Testis (tissue), 3 donors: ENCODE measurements around the gene CDH10. TPM values are rescaled to one million over a fixed set of nuclear protein-coding genes. Genes with fewer than 3 reads are reported as not detected.

Source experiments
- DNase-seq: peaks from one replicate; pipeline ENCODE4 v3.0.0-alpha.2; 2019
- H3K27ac ChIP-seq, 2 donors: fragments of 200-600 bp; sonication (generic); one replicate each; pipeline ENCODE4 v1.5.1; 2019
- H3K27me3 ChIP-seq: fragments of 200-600 bp; sonication (generic); one replicate; pipeline ENCODE4 v1.5.1; 2019
- H3K36me3 ChIP-seq: fragments of 200-600 bp; sonication (generic); one replicate; pipeline ENCODE4 v1.5.1; 2017; ENCODE audit warnings: low read depth; ENCODE audit errors: missing control alignments
- H3K4me1 ChIP-seq: fragments of 200-600 bp; sonication (generic); one replicate; pipeline ENCODE4 v1.5.1; 2019
- H3K4me3 ChIP-seq, 2 donors: fragments of 200-600 bp; sonication (generic); one replicate each; pipeline ENCODE4 v1.5.1; 2017 to 2019
- H3K9me3 ChIP-seq: fragments of 200-600 bp; sonication (generic); one replicate; pipeline ENCODE4 v1.5.1; 2017
- POLR2A ChIP-seq: fragments of 450-650 bp; IDR thresholded peaks from one replicate; pipeline ENCODE4 v1.6.1; 2017; ENCODE audit warnings: antibody characterized with exemption, mild to moderate bottlenecking, moderate library complexity
- WGBS, 2 donors: methylation state at CpG; one replicate each; pipeline ENCODE4 v1.1.5; 2018; 5-methylcytosine and 5-hydroxymethylcytosine counted together
- intact Hi-C: fragments of 100-400 bp; cut with DNase I; formaldehyde crosslinking; loops from one replicate; pipeline ENCODE4 v1.15.1; 2023; ENCODE audit warnings: low total_unique reads
- polyA plus RNA-seq: library from polyadenylated mRNA; stranded (reverse); fragments of 350-450 nt; fragmentation: Illumina TruSeq; extraction: RNeasy Lipid Tissue Mini Kit (QIAGEN cat#74804); gene quantifications from one replicate; pipeline ENCODE4 v1.2.3, GENCODE V29; 2014; ENCODE audit warnings: low read depth, low replicate concordance; ENCODE audit not compliant: insufficient read depth
- total RNA-seq, 2 donors: library from RNA; depleted of rRNA; stranded (reverse); fragments of >200 nt; gene quantifications; one replicate each; pipeline ENCODE4 v1.2.3, GENCODE V29; 2016
- TF ChIP-seq, protein P1 (sequence below), 3 experiments: fragments of 450-650 bp in 2 of 3; fragments of 200-600 bp in 1 of 3; sonication (generic) in 1 of 3; IDR thresholded peaks; one replicate each; pipeline ENCODE4 v1.5.1; 2016 to 2019; ENCODE audit warnings: antibody characterized with exemption in 3 of 3, mild to moderate bottlenecking in 2 of 3, moderate library complexity in 1 of 3

CDH10 gene
- total and polyA plus RNA-seq, 3 donors from 2014 or later = 0.74 to 1.4 (median 0.84) TPM

DNA sequence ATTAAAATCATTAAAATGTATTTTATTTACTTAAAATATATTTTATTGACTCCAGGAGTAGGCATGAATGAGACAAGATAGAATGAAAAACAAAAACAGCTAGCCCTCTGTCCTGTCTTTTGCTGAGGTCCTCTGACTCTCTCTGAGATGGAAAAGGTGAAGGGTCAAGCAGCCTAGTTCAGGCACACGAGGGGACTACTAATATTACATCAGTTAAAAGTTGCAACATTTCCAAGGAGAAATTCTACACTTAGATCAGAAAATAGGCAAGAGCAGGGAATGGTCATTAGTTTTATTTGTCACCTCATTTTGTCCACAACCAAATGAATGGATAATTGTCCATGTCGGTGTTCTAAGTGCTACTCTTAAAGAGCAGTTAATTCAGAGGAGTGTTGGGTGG lies 148.5 kb downstream of the CDH10 start:
- no peak overlapping the region for H3K27ac ChIP-seq
- TF ChIP-seq POLR2A = no peak
- TF ChIP-seq, protein P1, sequence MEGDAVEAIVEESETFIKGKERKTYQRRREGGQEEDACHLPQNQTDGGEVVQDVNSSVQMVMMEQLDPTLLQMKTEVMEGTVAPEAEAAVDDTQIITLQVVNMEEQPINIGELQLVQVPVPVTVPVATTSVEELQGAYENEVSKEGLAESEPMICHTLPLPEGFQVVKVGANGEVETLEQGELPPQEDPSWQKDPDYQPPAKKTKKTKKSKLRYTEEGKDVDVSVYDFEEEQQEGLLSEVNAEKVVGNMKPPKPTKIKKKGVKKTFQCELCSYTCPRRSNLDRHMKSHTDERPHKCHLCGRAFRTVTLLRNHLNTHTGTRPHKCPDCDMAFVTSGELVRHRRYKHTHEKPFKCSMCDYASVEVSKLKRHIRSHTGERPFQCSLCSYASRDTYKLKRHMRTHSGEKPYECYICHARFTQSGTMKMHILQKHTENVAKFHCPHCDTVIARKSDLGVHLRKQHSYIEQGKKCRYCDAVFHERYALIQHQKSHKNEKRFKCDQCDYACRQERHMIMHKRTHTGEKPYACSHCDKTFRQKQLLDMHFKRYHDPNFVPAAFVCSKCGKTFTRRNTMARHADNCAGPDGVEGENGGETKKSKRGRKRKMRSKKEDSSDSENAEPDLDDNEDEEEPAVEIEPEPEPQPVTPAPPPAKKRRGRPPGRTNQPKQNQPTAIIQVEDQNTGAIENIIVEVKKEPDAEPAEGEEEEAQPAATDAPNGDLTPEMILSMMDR (IDR thresholded peaks at IDR 0.05) = no peak
- no peaks in the 10 kb centered on the region for H3K4me1 ChIP-seq
- no peaks in the 10 kb centered on the region for H3K9me3 ChIP-seq
- H3K27me3 ChIP-seq = no peaks in the 10 kb centered on the region
- no peak for DNase-seq
- no peaks in the 10 kb centered on the region for H3K36me3 ChIP-seq
- 43 to 53% methylated on average over 2 of the region's 2 CpGs for WGBS, 2 donors
- H3K4me3 ChIP-seq = no peak overlapping the region
- intact Hi-C loops = no loop called here

DNA sequence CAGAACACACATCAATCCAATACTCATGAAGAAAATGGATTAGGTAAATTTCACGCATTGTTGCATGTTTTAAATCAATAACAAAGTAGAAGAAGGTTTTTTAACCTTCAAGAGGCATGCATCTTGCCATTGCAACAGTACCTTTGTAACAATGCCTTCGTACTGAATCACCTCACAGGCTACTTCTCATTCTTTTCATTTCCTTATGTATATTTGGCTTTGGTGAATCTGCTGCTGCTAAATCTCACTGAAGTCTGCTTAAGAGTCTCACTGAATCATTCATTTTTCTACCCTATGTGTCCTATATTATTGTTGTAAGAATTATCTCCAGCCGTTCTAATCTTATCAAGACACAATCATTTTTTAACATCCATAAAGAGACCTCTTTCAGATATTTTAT lies 152.5 kb downstream of the CDH10 start:
- H3K36me3 ChIP-seq = no peaks in the 10 kb centered on the region
- no peak overlapping the region for H3K27ac ChIP-seq
- intact Hi-C loops = no loop called here
- no peak for DNase-seq
- no peaks in the 10 kb centered on the region for H3K4me1 ChIP-seq
- no peak overlapping the region for H3K4me3 ChIP-seq
- WGBS, 2 donors = 79 to 88% methylated on average over 3 of the region's 3 CpGs
- no peaks in the 10 kb centered on the region for H3K9me3 ChIP-seq
- TF ChIP-seq, protein P1 (IDR thresholded peaks at IDR 0.05) = no peak
- no peak for TF ChIP-seq POLR2A
- no peaks in the 10 kb centered on the region for H3K27me3 ChIP-seq

DNA sequence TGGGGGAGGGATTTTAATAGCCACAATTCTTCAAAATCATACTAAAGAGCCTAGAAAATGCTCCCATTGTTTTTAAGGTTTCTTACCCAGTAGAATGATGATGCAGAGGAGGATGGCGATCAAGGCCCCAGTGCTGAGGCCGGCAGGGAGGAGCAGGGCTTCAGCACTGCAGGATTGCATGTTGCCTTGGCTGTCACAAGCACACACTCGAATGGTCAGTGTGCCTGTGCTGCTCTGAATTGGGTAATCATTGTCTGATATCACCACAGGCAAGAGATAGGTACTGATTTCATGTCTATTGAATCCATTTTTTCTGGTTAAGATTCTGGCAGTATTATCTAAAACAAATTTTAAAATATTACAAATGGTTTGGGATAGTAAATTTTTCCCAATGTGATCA lies 153.3 kb downstream of the CDH10 start:
- no peak overlapping the region for H3K27ac ChIP-seq
- WGBS, 2 donors = 83 to 88% methylated on average over 3 of the region's 3 CpGs
- no peaks in the 10 kb centered on the region for H3K27me3 ChIP-seq
- H3K4me1 ChIP-seq = no peaks in the 10 kb centered on the region
- H3K36me3 ChIP-seq = no peaks in the 10 kb centered on the region
- no peak overlapping the region for H3K4me3 ChIP-seq
- H3K9me3 ChIP-seq = no peaks in the 10 kb centered on the region
- no peak for DNase-seq
- intact Hi-C loops = no loop called here
- TF ChIP-seq, protein P1 (IDR thresholded peaks at IDR 0.05) = no peak
- no peak for TF ChIP-seq POLR2A

DNA sequence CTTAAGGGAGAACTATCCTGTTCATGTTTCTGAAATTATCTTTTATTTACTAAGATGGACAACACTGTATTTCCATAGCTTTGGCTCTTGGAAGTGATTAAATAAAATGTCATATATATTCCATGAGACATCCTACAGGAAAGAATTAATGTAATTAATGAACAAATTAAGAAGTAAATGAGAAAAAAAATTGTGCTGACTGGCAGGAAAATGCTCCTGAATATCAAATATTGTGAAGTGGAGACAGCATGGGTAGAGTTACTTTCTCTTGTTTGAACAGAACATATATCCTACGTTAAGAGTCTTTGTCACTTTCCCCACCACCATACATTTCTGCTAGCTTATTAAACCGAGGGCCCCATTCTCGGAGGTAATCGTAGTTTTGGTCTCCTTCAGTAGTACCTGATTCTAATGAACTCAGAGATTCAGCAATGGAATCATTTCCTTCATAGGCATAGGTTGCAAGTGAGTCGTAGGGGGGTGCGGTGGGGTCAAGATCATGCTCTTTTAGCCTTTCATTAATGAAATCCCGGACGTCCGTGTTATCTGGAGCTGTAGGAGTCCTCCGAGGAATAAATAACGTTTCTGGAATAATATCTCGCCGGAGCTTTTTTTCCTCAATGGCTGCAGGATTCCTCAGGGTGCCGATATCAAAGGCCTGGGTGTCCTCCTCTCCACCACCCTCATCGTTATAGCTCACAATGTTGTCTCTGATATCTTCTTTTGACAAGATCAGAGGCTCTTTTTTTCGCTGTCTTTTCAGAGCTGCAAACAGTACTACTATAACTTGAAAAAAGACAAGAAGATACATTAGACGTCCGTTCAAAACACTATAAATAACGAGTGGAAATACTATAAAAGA lies 157.2 kb downstream of the CDH10 start:
- H3K4me1 ChIP-seq = no peaks in the 10 kb centered on the region
- WGBS, 2 donors = 20 to 21% methylated on average over 19 of the region's 19 CpGs
- no peak for DNase-seq
- intact Hi-C loops = no loop called here
- H3K27ac ChIP-seq = no peak overlapping the region
- H3K27me3 ChIP-seq = no peaks in the 10 kb centered on the region
- TF ChIP-seq POLR2A = no peak
- TF ChIP-seq, protein P1 (IDR thresholded peaks at IDR 0.05) = no peak
- no peaks in the 10 kb centered on the region for H3K9me3 ChIP-seq
- H3K4me3 ChIP-seq = no peak overlapping the region
- H3K36me3 ChIP-seq = no peaks in the 10 kb centered on the region

DNA sequence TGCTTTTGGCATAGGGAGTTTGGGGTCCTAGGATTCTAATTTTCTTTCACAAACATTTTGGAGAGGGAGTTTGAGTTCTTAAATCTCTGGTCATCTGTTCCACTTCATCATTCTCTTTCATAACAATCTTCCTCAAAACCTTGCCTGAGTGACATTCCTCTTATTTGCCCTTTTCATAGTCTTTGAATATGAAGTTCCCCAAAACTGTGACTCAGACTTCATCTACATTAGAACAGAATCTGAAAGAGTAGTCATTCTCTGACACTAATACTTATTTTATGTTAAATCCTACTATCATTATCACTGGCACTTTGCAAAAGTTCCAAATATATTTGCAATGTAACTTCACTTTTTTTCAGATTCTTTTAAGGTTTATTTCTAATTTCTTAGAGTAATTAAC lies 163.8 kb downstream of the CDH10 start:
- Histone ChIP-seq H3K9me3 (no peaks in the 10 kb centered on the region), H3K4me1 (no peaks in the 10 kb centered on the region), H3K27ac (no peak overlapping the region), H3K27me3 (no peaks in the 10 kb centered on the region), H3K36me3 (no peaks in the 10 kb centered on the region), H3K4me3 (no peak overlapping the region)
- intact Hi-C loops = no loop called here
- DNase-seq = no peak
- no peak for TF ChIP-seq POLR2A
- TF ChIP-seq, protein P1 (IDR thresholded peaks at IDR 0.05) = no peak
